ENCODE results near the gene SPTBN5.

Gene SPTBN5

DNA sequence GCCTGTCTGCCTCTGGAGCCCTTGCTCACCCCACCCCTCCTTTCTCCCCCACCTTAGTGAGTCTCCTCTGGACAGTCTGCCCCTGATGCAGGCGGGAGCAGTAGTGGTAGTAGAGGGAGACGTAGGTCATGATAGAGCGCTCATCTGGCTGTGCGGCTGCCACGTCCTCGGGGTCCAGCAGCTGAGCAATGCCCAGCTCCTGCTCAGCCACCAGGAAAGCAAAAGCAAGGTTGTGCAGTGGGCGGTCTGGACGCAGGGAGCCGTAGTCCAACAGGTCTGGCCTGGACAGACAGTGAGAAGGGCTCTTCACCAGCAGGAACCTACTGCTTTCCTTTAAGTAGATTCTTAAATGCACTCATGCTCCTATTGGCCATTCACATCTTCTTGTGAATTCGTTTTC, 6.7 kb downstream of the SPTBN5 start:
- no peak for DNase-seq (ENCODE audit: low read depth)
- TF ChIP-seq, protein P1, sequence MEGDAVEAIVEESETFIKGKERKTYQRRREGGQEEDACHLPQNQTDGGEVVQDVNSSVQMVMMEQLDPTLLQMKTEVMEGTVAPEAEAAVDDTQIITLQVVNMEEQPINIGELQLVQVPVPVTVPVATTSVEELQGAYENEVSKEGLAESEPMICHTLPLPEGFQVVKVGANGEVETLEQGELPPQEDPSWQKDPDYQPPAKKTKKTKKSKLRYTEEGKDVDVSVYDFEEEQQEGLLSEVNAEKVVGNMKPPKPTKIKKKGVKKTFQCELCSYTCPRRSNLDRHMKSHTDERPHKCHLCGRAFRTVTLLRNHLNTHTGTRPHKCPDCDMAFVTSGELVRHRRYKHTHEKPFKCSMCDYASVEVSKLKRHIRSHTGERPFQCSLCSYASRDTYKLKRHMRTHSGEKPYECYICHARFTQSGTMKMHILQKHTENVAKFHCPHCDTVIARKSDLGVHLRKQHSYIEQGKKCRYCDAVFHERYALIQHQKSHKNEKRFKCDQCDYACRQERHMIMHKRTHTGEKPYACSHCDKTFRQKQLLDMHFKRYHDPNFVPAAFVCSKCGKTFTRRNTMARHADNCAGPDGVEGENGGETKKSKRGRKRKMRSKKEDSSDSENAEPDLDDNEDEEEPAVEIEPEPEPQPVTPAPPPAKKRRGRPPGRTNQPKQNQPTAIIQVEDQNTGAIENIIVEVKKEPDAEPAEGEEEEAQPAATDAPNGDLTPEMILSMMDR (IDR thresholded peaks at IDR 0.05; ENCODE audit: control insufficient read depth, extremely low read depth, insufficient read depth): no peak
- no peak overlapping the region for H3K4me3 ChIP-seq (ENCODE audit: low read depth, low read length)

DNA sequence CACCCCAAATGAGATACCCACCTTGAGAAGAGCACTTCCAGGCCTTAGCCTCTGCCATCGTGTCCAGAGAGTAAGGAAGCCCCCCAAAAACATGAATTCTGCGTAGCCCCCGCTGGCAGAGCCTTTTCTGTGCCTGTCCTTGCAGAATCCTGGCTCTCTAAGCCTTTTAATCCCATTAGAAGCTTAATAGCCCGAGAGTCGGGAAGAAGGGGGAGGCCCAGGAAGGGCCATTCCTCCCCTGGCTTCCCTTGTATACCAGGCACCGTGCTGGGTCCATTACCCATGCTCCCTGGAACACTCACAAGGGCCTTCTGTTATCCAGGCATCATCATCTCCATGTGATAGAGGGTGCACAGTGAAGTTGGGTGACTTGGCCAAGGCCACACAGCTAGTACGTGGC, 7.1 kb downstream of the SPTBN5 start:
- TF ChIP-seq, protein P1 (IDR thresholded peaks at IDR 0.05; ENCODE audit: control insufficient read depth, extremely low read depth, insufficient read depth): no peak
- H3K4me3 ChIP-seq (ENCODE audit: low read depth, low read length): no peak overlapping the region
- no peak for DNase-seq (ENCODE audit: low read depth)

DNA sequence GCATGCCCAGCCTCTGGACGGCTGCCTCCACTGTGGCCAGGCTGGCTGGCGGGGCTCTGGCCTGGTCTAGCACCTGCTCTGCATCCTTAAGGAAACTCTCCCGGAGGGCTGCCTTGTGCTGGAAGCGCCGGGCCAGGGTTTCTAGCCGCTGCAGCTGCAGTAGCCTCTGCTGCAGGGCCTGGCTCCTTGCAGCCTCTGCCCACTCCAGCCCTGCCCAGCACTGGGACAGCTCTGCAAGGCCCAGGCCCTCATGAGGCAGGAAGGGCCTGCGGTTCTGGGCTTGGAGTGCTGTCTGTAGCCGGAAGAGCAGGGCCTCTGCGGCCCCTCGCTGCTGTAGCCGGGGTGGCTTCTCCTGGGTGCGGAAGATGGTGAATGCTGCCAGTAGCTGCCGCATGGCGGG, 8.0 kb downstream of the SPTBN5 start:
- DNase-seq (ENCODE audit: low read depth): no peak
- no peak overlapping the region for H3K4me3 ChIP-seq (ENCODE audit: low read depth, low read length)
- TF ChIP-seq, protein P1 (IDR thresholded peaks at IDR 0.05; ENCODE audit: control insufficient read depth, extremely low read depth, insufficient read depth): no peak

DNA sequence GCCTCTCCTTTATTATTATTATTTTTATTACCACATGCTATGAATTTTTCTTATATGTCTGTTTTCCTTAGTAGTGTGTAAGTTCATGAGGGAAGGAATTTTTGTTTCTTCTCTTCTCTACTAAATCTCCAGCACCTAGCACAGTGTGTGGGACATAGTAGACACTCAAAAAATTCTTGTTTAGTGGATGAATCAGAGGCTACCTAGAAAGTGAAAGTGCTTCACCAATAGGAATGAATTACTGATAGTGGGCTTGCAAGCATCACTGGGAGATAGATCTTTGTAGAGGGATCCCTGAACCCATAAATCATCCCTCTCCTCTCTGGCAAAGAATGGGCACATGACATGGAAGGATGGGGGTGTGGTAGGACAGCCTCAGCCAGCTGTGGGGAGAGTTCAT, 8.5 kb downstream of the SPTBN5 start:
- H3K4me3 ChIP-seq (ENCODE audit: low read depth, low read length): no peak overlapping the region
- DNase-seq (ENCODE audit: low read depth): no peak
- TF ChIP-seq, protein P1 (IDR thresholded peaks at IDR 0.05; ENCODE audit: control insufficient read depth, extremely low read depth, insufficient read depth): no peak

DNA sequence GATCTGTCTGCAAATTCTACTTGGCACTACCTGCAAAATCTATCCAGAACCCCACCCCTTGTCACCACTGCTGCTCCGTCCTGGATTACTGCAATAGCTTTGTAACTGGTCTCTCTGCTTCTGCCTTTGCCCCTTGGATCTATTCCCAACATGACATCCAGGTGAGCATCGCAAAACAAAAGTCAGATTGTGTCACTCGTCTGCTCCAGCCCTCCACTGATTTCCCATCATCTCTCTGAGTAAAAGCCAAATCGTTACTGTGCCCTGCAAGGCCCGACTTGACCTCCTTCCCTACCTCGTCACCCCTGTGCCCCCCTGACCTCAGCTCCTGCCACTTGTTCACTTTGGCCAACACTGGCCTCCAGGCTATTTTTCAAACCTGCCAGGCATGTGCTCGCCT, 9.4 kb downstream of the SPTBN5 start:
- no peak overlapping the region for H3K4me3 ChIP-seq (ENCODE audit: low read depth, low read length)
- TF ChIP-seq, protein P1 (IDR thresholded peaks at IDR 0.05; ENCODE audit: control insufficient read depth, extremely low read depth, insufficient read depth): no peak
- no peak for DNase-seq (ENCODE audit: low read depth)

DNA sequence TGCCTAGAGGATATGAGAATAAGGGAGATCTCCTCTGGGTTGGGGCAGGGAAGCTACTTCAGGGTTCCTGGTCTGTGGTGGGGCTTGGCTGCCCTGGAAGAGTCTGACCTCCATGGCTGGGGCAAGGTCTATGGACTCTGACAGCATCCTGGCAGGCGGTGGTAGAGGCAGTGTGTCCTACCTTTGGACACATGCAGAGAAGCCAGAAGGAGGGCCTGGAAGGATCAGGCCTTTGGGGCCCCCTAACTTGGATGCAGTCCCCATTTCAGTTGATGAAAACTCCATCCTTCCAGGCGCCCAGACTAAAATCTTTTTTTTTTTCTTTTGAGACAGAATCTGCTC, 10.4 kb downstream of the SPTBN5 start:
- H3K4me3 ChIP-seq (ENCODE audit: low read depth, low read length): no peak overlapping the region
- no peak for DNase-seq (ENCODE audit: low read depth)
- TF ChIP-seq, protein P1 (IDR thresholded peaks at IDR 0.05; ENCODE audit: control insufficient read depth, extremely low read depth, insufficient read depth): no peak

DNA sequence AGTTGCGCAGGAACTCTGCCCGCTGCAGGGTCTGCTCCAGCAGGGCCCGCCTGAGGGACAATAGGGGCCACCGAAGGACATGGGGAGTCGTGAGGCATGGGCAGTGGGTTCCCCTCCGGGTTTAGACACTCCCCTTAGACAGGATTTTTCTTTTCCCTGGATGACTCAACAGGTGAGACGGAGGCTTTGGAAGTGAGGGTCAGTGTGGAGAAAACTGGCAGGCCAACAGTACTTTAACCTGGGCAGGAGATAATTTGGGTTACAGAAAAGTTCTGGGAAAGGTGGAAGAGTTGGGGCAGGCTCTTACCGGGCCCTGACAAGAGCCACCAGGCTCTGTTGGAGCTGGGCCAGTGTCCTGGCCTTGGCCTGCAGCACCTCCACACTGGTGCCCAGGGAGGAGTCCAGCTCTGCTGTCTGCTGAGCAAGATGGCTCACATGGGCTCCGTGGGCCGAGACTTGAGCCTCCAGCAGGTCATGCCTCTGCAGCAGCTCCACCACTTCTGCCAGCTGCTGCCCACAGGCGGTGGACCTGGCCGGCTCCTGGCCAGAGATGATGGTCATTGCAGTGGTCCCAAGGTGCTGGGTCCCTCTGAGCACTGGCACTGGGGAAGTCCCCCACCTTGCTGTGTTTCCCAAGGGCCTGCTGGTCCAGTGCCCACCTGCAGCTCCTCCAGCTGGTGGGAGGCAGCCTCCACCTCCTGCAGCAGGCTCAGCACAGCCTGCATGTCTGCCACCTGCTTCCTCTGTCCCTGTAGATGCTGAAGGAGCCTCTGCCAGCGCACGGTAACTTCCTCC, 11.0 kb downstream of the SPTBN5 start:
- H3K4me3 ChIP-seq (ENCODE audit: low read depth, low read length): no peak overlapping the region
- no peak for DNase-seq (ENCODE audit: low read depth)
- TF ChIP-seq, protein P1 (IDR thresholded peaks at IDR 0.05; ENCODE audit: control insufficient read depth, extremely low read depth, insufficient read depth): no peak
